ENCODE data around the gene HDAC1.
"Not testable (repeated sequence)": the region's sequence is repeated elsewhere in the genome, so short reads cannot be mapped to it uniquely, and the experiment has no call there.

Gene HDAC1

DNA sequence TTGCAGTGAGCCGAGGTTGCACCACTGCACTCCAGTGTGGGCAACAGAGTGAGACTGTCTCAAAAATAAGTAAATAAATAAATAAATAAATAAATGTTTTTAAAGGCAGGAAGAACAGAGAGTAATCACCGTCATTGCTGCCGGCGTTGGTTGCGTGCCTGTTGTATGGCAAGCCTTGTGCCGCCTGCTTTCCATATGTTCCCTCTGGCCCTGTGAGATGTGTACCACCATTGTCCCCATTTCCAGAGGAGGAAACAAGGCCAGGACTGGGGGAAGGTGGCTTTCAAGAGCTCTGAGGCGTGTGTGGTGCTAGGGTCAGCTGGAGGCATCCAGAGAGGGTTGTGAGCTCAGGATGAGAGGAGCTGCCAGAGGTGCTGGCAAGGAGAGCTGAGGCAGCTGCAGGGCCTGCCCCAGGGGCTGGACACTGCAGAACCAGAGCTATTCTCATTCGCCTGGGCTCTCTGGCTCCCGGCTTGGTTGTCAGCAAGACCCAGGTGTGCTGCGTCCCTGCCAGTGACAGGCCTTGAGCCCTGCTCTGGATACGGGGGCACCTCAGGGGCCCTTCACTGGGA lies 49.4 kb downstream of the HDAC1 start:
- H3K27me3 Mint-ChIP-seq = no peaks in the 10 kb centered on the region
- DNase-seq (no peak), ATAC-seq (no peak)
- peaks cover 49% of the 10 kb centered on the region for H3K4me1 Mint-ChIP-seq
- no peak overlapping the region for H3K27ac Mint-ChIP-seq
- H3K9me3 Mint-ChIP-seq = no peaks in the 10 kb centered on the region
- no peak overlapping the region for H3K4me3 Mint-ChIP-seq
- no peaks in the 10 kb centered on the region for H3K36me3 Mint-ChIP-seq (ENCODE audit: low read depth)

DNA sequence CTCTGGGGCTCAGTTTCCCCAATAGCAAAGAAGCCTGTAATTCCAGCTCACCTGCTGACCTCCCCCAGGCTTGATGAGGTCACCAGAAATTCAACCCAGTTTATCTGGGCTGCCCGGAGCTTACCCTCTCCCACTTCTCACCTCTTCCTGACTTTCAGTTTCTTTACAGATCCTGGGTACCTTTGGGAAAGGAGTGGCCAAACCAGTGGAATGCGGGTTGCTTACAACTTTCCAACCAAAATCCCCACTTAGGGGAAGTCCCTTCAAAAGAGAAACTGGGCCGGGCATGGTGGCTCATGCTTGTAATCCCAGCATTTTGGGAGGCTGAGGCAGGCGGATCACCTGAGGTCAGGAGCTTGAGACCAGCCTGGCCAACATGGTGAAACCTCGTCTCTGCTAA lies 50.1 kb downstream of the HDAC1 start:
- H3K36me3 Mint-ChIP-seq (ENCODE audit: low read depth) = no peaks in the 10 kb centered on the region
- no peak overlapping the region for H3K4me3 Mint-ChIP-seq
- no peaks in the 10 kb centered on the region for H3K9me3 Mint-ChIP-seq

DNA sequence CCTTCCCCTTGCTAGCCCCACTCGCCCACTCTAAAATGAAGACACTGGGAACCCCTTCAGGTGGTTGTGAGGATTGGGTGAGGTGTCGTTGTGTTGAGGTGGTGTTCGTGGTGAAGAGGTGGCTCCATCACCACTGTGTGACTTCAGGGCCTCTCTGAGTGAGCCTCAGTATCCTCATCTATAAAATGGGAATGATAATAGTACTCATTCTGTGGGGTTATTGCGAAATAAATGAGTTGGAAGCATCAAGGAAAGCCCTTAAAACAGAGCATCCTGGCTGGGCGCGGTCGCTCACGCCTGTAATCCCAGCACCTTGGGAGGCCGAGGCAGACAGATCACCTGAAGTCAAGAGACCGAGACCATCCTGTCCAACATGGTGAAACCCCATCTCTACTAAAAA lies 50.8 kb downstream of the HDAC1 start:
- ATAC-seq = no peak
- H3K27me3 Mint-ChIP-seq = no peaks in the 10 kb centered on the region
- no peak overlapping the region for H3K27ac Mint-ChIP-seq
- no peaks in the 10 kb centered on the region for H3K9me3 Mint-ChIP-seq
- H3K36me3 Mint-ChIP-seq (ENCODE audit: low read depth) = no peaks in the 10 kb centered on the region
- no peak for DNase-seq
- peaks cover 40% of the 10 kb centered on the region for H3K4me1 Mint-ChIP-seq
- H3K4me3 Mint-ChIP-seq = no peak overlapping the region

More for the DNA sequence above, 50.1 kb downstream of the HDAC1 start:
- DNase-seq (no peak), ATAC-seq (no peak)
- no peak overlapping the region for H3K27ac Mint-ChIP-seq
- H3K27me3 Mint-ChIP-seq = no peaks in the 10 kb centered on the region
- peaks cover 47% of the 10 kb centered on the region for H3K4me1 Mint-ChIP-seq

DNA sequence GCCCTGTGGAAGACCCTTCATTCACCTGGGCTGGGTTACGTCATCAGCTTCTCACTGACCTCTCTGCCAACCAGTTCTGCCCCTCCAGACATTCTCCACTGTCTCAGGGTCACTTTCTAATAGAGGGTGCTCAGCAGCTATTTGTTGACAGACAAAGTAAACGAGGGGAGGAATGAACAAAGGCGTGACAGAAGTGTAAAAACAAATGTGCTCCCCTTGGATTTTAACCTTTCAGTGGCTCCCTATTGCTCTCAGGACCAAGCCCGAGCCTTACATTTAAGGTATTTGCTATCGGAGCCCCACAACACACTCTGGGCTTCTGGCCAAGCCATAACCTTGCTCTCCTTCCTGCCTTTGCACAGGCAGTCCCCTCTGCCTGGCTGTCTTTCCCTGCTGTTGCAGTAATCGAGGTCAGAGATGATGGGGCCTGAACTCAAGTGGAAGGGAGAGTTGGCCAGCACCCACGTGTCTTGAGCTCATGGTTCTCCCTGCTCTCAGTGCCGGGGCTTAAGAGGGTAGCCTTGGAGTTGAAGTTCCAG lies 53.5 kb downstream of the HDAC1 start:
- Mint-ChIP-seq H3K4me1 (peaks cover 41% of the 10 kb centered on the region), H3K27ac (no peak overlapping the region), H3K9me3 (no peaks in the 10 kb centered on the region), H3K27me3 (no peaks in the 10 kb centered on the region), H3K36me3 (ENCODE audit: low read depth) (no peaks in the 10 kb centered on the region), H3K4me3 (no peak overlapping the region)
- DNase-seq = no peak
- no peak for ATAC-seq

DNA sequence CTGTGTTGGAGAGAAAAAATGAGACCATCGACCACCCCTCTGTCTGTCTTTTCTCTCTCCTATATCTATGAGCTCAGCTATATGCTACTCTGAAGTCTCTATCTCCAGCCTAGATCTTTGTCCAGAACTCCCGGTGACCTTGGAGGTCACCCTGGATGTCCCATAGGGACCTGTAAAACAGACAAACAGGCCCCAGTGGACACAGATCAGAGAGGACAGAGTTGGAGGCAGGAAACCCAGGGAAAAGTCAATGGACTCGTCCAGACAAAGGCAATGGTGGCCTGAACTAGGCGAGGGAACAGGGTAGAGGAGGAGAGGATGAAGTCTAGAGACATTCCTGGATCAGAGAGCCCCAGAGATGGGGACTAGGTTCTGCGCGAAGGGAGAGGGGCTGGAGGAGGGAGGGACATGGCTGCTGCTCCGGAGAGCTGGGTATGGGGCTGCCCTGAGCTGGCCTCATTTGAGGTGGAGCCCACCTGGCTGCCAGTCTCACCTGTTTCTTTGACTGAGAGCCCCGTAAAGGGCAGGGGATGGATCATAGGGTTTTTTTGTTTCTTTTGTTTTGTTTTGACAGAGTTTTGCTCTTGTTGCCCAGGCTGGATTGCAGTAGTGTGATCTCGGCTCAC lies 54.8 kb downstream of the HDAC1 start:
- Mint-ChIP-seq H3K36me3 (ENCODE audit: low read depth) (no peaks in the 10 kb centered on the region), H3K27me3 (no peaks in the 10 kb centered on the region), H3K27ac (no peak overlapping the region), H3K4me1 (peaks cover 49% of the 10 kb centered on the region), H3K4me3 (no peak overlapping the region), H3K9me3 (no peaks in the 10 kb centered on the region)
- DNase-seq (no peak), ATAC-seq (no peak)

DNA sequence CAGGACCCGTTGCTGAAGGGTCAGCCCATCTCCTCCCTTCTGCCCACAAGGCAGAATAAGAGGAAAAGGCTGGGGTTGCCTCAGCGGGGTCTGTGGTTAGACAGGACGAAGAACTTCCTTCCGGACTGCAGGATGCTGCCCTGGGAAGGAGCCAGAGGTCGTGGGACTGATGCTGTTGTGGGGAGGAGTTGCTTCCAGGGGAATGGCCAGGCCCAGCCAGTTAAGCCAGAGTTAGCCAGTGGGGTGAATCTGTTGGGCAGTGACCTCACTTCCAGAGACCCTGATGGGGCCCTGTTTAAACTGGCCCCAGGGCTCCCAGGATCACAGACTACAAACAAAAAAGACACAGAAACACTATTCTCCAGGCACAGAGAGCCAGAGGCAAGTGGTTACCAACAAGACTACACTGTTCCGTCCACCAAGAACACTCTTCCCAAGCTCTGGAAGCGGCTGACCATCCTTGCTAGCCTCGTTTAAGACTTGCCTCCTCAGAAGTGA lies 57.4 kb downstream of the HDAC1 start:
- DNase-seq = no peak
- Mint-ChIP-seq H3K4me1 (peaks cover 49% of the 10 kb centered on the region), H3K4me3 (no peak overlapping the region), H3K27ac (no peak overlapping the region), H3K36me3 (ENCODE audit: low read depth) (no peaks in the 10 kb centered on the region), H3K27me3 (no peaks in the 10 kb centered on the region), H3K9me3 (no peaks in the 10 kb centered on the region)
- ATAC-seq = no peak

DNA sequence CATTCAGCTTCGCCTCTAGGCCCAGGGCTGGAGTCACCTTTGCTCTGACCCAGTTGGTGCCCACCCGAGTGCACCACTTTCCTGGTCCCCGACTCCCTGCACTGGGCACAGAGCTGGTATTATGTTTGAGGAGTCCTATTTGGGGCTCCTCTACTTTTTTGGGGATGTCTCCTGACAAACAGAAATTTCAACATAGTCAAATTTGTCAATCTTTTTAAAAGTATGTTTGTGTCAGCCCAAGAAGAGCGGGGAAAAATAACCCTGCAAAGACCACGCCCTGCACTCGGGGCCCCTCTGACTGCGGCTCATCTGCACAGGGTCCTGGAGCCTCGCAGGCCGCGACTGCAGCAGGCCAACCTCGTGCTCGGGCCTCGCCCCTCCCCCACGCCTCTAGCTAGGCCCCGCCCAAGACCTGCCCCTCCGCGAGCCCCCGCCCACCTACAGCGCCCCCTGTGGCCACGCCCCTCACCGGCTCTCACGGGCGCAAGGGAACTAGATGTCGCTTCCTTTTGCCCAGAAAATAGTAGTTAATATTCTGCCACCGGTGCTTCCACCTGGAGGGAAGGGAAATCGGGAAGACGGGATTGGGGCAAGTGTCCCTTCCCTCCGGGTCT lies 59.0 kb downstream of the HDAC1 start:
- ATAC-seq (peak; percentile 50), DNase-seq (peak; percentile 86)
- Mint-ChIP-seq H3K27me3 (no peaks in the 10 kb centered on the region), H3K36me3 (ENCODE audit: low read depth) (no peaks in the 10 kb centered on the region), H3K4me3 (peak overlapping the region; percentile 80), H3K9me3 (no peaks in the 10 kb centered on the region), H3K4me1 (peaks cover 40% of the 10 kb centered on the region), H3K27ac (peak overlapping the region; percentile 42)

DNA sequence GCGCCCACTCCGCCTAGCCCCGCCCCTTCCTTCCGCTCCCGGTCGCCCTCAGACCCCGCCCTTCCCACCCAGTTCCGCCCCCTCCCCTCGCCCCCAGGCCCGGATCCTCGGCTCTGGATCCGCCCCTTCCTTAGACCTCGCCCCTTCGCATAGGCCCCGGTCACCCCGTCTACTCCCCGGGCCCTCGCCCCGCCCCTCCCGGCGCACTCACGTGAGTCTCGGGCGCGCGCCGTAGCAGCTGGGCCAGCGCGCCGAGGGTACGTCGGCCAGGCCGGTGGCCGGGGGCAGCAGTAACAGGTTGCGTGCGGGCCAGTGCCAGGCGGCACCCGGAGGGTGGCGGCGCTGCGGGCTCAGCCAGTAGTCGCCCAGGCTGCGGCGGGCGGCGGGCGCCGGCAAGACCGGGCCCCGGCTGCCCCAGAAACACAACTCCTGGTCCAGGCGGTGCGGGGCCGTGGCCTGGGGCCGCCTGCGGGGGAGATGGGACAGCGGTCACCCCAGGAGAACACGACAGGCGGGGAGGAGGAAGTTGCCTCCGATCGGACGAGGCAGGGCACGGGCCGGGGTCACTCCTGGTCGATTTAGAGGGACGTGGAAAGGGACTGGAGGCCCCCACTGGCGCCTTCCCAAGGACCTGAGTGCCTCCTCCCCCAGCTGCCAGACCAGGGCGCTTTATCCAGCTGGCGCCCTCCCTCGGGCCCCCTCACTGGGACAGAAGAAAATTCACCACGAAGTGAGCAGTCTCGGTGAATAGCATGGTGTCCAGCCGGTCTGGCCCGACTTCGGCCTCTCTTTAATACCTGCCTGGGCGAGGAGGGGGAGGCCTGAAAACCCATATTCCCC lies 59.7 kb downstream of the HDAC1 start:
- H3K36me3 Mint-ChIP-seq (ENCODE audit: low read depth) = no peaks in the 10 kb centered on the region
- ATAC-seq (peak; percentile 89), DNase-seq (peak; percentile 88)
- H3K27ac Mint-ChIP-seq = peak overlapping the region; percentile 42
- H3K4me3 Mint-ChIP-seq = peak overlapping the region; percentile 80
- H3K4me1 Mint-ChIP-seq = peaks cover 34% of the 10 kb centered on the region
- H3K27me3 Mint-ChIP-seq = no peaks in the 10 kb centered on the region
- no peaks in the 10 kb centered on the region for H3K9me3 Mint-ChIP-seq

DNA sequence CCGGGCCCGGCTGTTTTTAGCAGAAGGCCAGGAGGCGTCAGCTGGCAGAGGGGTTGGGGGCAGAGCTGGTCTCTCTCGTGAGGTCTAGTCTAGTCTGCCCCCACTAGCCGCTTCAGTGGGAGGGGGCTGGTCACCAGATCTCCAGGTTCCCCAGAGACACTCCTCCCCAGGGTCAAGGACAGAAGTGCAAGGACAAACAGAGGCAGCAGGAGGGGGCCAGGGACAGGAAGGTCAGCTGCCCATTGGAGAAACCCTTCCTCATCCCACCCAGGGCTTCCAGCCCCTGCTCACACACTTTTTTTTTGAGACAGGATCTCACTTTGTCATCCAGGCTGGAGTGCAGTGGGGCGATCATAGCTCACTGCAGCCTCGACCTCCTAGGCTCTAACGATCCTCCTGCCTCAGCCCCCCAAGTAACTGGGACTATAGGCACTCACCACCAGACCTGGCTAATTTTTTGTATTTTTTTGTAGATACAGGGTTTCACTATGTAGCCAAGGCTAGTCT lies 60.4 kb downstream of the HDAC1 start:
- H3K27ac Mint-ChIP-seq = no peak overlapping the region

DNA sequence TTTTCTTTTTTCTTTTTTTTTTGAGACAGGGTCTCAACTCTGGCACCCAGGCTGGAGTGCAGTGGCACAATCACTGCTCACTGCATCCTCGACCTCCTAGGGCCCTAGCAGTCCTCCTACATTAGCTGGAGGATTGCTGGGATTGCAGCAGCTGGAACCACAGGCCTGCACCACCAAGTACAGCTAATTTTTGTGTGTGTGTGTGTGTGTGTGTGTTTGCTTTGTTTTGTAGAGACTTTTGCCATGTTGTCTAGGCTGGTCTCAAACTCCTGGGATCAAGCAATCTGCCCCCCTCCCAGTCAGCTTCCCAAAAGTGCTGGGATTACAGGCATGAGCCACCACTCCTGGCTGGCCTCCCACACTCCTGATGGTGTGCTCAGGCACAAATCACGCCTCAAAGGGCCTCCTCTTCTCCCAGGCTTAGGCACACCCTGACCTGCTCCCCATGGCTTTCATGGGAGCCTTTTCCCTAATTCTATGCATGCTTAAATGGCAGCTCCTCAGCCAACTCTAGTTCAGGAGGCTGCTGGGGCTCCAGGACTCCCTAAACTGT lies 61.0 kb downstream of the HDAC1 start:
- H3K27me3 Mint-ChIP-seq = no peaks in the 10 kb centered on the region
- H3K4me1 Mint-ChIP-seq = peaks cover 37% of the 10 kb centered on the region
- H3K27ac Mint-ChIP-seq = no peak overlapping the region
- H3K36me3 Mint-ChIP-seq (ENCODE audit: low read depth) = no peaks in the 10 kb centered on the region
- no peak for ATAC-seq
- no peak for DNase-seq
- H3K9me3 Mint-ChIP-seq = no peaks in the 10 kb centered on the region
- peak overlapping the region; percentile 80 for H3K4me3 Mint-ChIP-seq

More for the DNA sequence above, 60.4 kb downstream of the HDAC1 start:
- ATAC-seq (no peak), DNase-seq (no peak)
- Mint-ChIP-seq H3K36me3 (ENCODE audit: low read depth) (no peaks in the 10 kb centered on the region), H3K9me3 (no peaks in the 10 kb centered on the region), H3K27me3 (no peaks in the 10 kb centered on the region), H3K4me1 (peaks cover 34% of the 10 kb centered on the region), H3K4me3 (peak overlapping the region; percentile 80)

DNA sequence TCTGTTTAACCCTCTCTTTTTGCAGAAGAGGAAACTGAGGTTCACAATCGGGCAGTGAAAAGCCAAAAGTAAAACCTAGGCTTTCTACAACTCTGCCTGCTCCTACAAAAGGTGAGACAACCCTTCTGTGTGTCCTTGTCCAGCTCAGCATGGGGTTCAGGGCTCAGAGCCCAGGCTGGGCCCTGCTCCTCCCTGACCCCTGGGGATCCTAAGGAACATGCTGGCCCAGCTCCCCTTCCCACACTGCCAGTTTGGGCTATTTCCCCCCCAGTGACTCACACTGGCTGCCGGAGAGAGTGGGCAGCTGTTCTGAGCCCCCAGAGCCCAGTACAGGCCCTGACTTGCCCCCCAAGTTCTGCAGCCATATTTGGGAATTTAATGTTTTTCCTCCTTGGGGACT lies 61.5 kb downstream of the HDAC1 start:
- no peak for DNase-seq
- no peaks in the 10 kb centered on the region for H3K36me3 Mint-ChIP-seq (ENCODE audit: low read depth)
- H3K4me1 Mint-ChIP-seq = peaks cover 34% of the 10 kb centered on the region
- H3K27ac Mint-ChIP-seq = no peak overlapping the region
- ATAC-seq = no peak
- H3K9me3 Mint-ChIP-seq = no peaks in the 10 kb centered on the region
- H3K4me3 Mint-ChIP-seq = no peak overlapping the region
- no peaks in the 10 kb centered on the region for H3K27me3 Mint-ChIP-seq

DNA sequence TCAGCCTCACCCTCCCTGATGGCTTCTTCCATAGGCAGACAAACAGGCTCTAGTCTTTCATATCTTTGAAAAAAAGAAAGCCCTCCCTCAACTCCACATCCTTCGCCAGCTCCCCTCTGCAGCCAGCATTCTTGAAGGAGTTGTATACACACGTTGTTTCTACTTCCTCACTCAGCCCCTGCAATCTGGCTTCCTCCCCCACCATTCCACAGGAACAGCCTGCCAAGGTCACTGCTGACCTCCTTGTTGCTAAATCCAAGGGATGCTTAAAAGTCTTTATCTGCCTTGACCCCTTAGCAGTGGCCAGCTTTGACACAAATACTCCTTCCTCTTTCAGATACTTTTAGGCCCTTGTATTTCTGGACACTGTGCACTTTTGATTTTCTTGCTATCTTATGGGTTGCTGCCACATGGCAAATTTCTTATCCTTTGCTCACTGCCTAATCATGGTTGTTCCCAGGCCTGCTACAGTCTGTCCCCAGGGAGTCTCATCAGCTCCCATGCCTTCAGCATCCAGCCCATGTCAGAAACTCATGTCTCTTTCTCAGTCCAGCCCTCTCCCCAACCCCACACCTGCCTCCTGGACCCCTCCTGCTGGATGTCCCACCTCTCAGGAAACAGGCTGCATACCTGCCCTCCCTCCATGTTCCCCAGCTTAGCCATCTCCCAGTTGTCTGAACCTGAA lies 62.1 kb downstream of the HDAC1 start:
- no peaks in the 10 kb centered on the region for H3K36me3 Mint-ChIP-seq (ENCODE audit: low read depth)
- H3K27ac Mint-ChIP-seq = no peak overlapping the region
- no peaks in the 10 kb centered on the region for H3K9me3 Mint-ChIP-seq
- DNase-seq (no peak), ATAC-seq (no peak)
- H3K4me1 Mint-ChIP-seq = peaks cover 28% of the 10 kb centered on the region
- H3K4me3 Mint-ChIP-seq = no peak overlapping the region
- H3K27me3 Mint-ChIP-seq = no peaks in the 10 kb centered on the region

DNA sequence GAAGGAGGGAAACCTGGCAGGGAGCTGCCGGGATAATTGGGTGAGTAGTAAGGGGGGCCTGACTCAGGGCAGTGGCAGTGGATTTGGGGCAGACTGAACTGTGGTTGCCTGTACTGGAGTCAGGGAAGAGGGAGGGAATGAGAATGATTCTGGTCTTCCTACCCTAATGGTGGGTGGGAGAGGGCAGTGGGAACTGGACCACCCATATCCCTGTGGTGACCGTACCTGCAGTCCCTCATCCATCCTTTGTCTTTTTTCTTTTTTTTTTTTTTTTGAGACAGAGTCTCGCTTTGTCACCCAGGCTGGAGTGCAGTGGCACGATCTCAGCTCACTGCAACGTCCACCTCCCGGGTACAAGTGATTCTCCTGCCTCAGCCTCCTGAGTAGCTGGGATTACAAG lies 63.9 kb downstream of the HDAC1 start:
- not testable (repeated sequence) for H3K9me3 Mint-ChIP-seq; H3K27me3 Mint-ChIP-seq; DNase-seq; H3K36me3 Mint-ChIP-seq (ENCODE audit: low read depth); H3K27ac Mint-ChIP-seq; H3K4me3 Mint-ChIP-seq; ATAC-seq
- peaks cover 28% of the 10 kb centered on the region for H3K4me1 Mint-ChIP-seq

DNA sequence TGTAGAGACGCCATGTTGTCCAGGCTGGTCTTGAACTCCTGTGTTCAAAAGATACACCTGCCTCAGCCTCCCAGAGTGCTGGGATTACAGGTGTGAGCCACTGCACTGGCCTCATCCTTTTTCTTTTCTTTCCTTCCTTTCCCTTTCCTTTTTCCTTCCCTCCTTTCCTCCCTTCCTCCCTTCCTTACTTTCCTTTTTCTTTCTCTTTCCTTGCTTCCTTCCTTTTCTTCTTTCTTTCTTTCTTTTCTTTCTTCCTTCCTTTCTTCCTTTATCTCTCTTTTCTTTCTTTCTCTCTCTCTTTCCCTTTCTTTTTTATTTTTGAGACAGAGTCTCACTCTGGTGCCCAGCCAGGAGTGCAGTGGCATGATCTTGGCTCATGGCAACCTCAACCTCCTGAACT lies 64.6 kb downstream of the HDAC1 start:
- peaks cover 27% of the 10 kb centered on the region for H3K4me1 Mint-ChIP-seq
- DNase-seq (no peak), ATAC-seq (no peak)
- H3K4me3 Mint-ChIP-seq = no peak overlapping the region
- H3K27me3 Mint-ChIP-seq = peaks cover 5% of the 10 kb centered on the region
- no peak overlapping the region for H3K27ac Mint-ChIP-seq
- no peaks in the 10 kb centered on the region for H3K36me3 Mint-ChIP-seq (ENCODE audit: low read depth)
- no peaks in the 10 kb centered on the region for H3K9me3 Mint-ChIP-seq
